ENCODE measurements around the gene FCER2. TPM values are rescaled to one million over a fixed set of nuclear protein-coding genes. Genes with fewer than 3 reads are reported as not detected.

Gene FCER2
- total RNA-seq, 2 experiments from 2014 or later: 1.5 to 1.7 TPM

DNA sequence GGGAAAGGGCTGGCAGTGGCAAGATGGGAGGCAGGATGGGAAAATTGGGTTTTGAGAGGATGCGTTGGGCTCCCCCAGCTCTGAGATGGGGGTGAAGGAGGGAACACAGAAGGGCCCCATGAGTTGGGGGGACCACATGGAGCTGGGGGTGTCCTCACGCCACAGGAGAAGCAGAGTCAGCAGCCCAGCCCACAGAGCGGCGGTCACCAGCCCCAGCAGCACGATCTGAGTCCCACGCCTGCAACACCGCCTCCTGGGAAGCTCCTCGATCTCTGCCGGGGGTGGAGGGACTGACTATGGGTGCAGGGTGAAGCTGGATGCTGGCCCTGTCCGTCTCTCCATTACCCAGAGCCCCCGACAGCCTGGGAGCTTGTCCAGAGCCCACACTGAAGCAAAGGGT lies 3.3 kb downstream of the FCER2 start:
- no peak overlapping the region for H3K4me3 Mint-ChIP-seq
- no peaks in the 10 kb centered on the region for H3K36me3 Mint-ChIP-seq
- peaks cover 24% of the 10 kb centered on the region for H3K4me1 Mint-ChIP-seq
- H3K27me3 Mint-ChIP-seq: peaks cover 13% of the 10 kb centered on the region
- H3K27ac Mint-ChIP-seq: peak overlapping the region; percentile 67
- no peaks in the 10 kb centered on the region for H3K9me3 Mint-ChIP-seq
- DNase-seq: no peak

DNA sequence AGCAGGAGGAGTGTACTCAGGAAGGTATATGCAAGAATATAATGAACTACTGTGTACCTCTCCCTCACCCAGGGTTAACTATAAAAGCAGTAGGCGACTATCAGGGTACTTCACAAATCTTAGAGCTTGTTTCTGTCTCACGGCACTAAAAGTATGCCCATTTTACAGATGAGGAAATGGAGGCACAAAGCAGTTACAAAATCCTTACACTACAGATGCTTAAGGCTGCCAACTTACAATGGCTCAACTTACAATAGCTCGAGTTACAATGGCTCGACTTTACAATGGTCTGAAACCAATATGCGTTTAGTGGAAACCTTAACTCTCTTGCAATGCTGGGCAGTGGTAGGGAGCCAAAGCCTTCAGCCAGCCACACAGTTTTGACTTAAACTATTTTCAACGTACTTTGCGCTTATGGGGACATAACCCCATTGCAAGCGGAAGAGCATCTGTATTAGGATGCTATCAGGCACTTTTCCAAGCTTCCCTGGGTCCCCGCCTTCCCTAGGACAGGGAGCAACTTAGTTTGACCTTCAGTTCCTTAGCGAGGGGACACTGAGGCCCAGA lies 4.1 kb downstream of the FCER2 start:
- H3K4me3 Mint-ChIP-seq: no peak overlapping the region
- no peak overlapping the region for H3K27ac Mint-ChIP-seq
- no peaks in the 10 kb centered on the region for H3K9me3 Mint-ChIP-seq
- H3K36me3 Mint-ChIP-seq: no peaks in the 10 kb centered on the region
- H3K27me3 Mint-ChIP-seq: peaks cover 13% of the 10 kb centered on the region
- no peak for DNase-seq
- H3K4me1 Mint-ChIP-seq: peaks cover 20% of the 10 kb centered on the region

DNA sequence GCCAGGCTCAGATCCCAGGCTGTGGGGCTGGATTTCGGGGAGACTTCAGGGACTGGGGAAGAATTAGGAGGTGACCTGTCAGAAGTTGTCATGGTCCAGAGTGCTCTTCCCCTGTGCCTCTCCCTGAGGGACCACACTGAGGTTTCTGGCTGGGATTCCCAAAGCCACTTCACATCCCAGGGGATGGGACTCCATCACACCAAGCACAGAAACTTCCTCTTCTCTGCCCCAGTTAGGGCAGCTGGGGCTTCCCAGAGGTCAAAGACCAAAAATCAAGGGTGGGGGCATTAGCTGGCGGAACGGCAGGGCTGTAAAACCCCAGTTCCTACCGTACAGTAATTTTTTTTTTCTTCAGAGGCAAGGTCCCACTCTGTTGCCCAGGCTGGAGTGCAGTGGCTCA lies 7.4 kb downstream of the FCER2 start:
- no peak overlapping the region for H3K4me3 Mint-ChIP-seq
- H3K36me3 Mint-ChIP-seq: no peaks in the 10 kb centered on the region
- H3K27ac Mint-ChIP-seq: no peak overlapping the region
- H3K4me1 Mint-ChIP-seq: peaks cover 14% of the 10 kb centered on the region
- no peak for DNase-seq
- H3K27me3 Mint-ChIP-seq: peaks cover 13% of the 10 kb centered on the region
- no peaks in the 10 kb centered on the region for H3K9me3 Mint-ChIP-seq

DNA sequence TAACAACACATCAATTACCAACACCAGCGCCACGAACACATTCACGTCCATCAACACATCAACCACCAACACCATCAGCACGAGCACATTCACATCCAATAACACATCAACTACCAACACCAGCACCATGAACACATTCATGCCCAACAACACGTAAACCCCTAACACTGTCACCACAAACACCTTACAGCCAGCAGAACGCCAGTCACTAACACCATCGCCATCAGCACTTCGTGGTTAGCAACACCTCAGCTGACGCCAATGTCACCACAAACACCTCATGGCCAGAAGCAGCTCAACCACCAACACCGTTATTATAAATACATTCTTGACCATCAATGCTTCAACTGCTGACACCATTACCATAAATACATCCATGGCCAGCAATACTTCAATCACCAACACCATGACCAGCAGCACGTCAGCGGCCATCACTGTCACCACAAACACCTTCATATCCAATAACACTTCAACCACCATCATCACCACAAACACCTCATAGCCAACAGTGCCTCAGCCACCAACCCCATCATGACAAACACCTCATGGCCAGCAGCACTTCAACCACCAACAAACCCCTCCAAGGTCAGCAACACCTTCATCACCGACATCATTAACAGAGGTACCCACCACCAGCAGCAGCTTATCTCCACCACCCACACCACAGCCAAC lies 9.4 kb downstream of the FCER2 start:
- Mint-ChIP-seq H3K4me3 (no peak overlapping the region), H3K9me3 (no peaks in the 10 kb centered on the region), H3K4me1 (peaks cover 2% of the 10 kb centered on the region), H3K36me3 (no peaks in the 10 kb centered on the region), H3K27ac (no peak overlapping the region), H3K27me3 (peaks cover 3% of the 10 kb centered on the region)
- no peak for DNase-seq

DNA sequence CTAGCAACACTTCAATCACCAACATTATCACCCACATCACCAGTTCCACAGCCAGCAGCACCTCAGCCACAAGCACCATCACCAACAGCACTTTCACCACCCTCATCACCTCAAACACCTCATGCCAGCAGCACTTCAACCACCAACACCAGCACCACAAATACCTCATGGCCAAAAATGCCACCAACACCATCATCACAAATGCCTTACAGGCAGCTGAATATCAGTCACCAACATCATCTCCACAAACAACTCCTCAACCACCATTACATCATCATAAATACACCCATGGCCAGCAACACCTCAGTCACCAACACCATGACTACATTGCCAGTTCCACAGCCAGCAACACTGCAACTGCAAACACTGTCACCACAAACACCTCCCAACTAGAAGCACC lies 10.4 kb downstream of the FCER2 start:
- Mint-ChIP-seq H3K27ac (no peak overlapping the region), H3K4me1 (peaks cover under 1% of the 10 kb centered on the region), H3K27me3 (peaks cover 1% of the 10 kb centered on the region), H3K4me3 (no peak overlapping the region), H3K36me3 (no peaks in the 10 kb centered on the region), H3K9me3 (no peaks in the 10 kb centered on the region)
- DNase-seq: no peak

DNA sequence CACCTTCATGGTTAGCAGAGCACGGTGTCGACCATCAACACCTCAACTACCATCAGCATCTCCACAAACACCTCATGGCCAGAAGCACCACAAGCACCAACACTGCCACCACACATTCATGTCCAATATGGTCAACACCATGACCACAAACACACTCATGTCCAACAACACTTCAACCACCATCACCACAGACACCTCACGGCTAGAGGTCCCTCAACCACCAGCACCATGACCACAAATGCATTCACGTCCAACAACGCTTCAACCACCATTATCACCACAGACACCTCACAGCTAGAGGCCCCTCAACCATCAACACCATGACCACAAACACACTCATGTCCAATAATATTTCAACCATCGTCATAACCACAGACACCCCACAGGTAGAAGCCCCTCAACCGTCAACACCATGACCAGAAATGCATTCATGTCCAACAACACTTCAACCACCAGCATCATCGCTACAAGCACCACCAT lies 11.1 kb downstream of the FCER2 start:
- DNase-seq: no peak
- Mint-ChIP-seq H3K4me1 (no peaks in the 10 kb centered on the region), H3K27me3 (no peaks in the 10 kb centered on the region), H3K9me3 (no peaks in the 10 kb centered on the region), H3K27ac (no peak overlapping the region), H3K36me3 (no peaks in the 10 kb centered on the region), H3K4me3 (no peak overlapping the region)

DNA sequence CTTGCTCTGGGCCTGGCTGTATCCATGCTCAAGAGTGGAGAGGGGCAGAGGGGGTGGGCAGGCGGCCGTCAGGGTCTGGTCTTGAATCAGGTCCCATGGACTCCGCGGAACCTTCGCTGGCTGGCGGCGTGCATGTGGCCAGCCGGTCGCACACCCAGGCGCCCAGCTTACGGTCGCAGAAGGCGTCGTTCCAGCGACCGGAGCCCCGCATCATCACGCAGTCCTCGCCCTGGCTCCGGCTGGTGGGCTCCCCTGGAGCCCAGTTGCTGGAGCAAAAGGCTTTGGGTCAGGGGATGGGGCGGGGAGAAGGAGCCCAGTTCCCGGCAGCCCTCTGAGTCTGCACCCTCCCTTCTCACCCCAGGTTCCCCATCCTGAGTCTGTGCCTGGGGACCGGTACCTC lies 12.8 kb downstream of the FCER2 start:
- no peak for DNase-seq
- H3K4me3 Mint-ChIP-seq: no peak overlapping the region
- H3K27me3 Mint-ChIP-seq: no peaks in the 10 kb centered on the region
- no peaks in the 10 kb centered on the region for H3K9me3 Mint-ChIP-seq
- H3K4me1 Mint-ChIP-seq: peaks cover 2% of the 10 kb centered on the region
- no peak overlapping the region for H3K27ac Mint-ChIP-seq
- no peaks in the 10 kb centered on the region for H3K36me3 Mint-ChIP-seq

DNA sequence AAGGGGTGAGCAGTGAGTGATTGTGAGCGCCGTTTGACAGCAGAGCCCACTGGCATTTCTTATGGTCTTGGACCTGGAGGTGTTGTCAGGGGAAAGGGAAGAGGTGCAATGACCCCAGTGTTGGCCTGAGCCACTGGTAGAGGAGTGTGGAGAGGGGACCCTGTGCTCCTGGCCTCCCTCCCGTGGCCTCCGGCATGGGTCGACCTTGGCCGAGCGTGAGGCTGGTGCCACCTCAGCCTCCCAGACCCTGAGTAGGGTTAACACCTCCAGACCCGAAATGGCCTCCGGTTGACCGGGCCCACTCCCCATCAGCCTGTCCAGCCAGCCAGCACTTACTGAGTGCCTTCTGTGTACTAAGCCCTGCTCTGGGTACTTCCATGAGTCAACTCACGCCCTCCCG lies 14.8 kb downstream of the FCER2 start:
- no peak for DNase-seq
- Mint-ChIP-seq H3K36me3 (peaks cover 9% of the 10 kb centered on the region), H3K4me1 (peaks cover 5% of the 10 kb centered on the region), H3K27ac (no peak overlapping the region), H3K4me3 (no peak overlapping the region), H3K27me3 (no peaks in the 10 kb centered on the region), H3K9me3 (no peaks in the 10 kb centered on the region)

DNA sequence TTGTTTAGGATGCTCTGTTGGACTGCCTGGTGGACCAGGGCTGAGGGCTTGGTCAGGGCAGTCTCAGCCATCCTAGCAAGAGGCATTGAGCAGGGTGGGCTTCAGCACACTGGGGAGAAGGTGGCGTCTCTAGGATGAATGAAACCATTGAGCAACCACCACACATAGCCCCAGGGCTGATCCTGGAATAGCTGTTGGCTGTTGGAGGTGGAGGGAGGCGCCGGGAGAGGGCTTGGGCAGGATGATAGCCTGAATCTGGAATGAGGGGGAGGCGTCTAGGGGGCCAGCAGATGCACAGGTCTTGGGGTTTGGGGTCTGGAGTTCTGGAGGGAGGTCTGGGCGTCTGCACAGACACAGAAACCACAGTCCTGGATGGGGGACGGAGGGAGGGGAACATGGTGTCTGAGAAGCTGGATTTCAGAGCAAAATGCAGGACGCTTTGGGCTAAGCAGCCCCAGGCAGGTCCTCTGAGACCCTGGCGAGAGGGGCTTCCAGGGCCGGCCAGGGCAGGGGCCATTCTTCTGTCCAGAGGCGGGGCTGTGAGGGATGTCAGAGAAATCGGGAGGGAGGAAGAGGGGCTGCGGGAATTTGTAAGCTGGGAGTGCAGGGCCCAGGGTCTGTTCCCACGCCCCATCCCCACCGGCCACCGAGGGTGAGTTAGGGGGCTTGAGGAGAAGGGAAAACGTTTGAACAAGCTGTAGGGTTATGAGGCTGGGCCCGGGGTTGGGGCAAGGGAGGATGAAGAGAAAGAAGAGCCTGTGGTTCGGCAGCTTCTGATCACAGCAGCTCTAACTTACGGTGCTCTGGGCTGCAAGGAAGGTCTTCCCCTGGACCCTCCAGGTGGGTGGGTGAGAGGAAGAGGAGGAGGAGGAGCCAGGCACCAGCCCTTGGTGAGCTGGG lies 16.1 kb downstream of the FCER2 start:
- no peak for DNase-seq
- no peak overlapping the region for H3K27ac Mint-ChIP-seq
- peaks cover 11% of the 10 kb centered on the region for H3K36me3 Mint-ChIP-seq
- no peaks in the 10 kb centered on the region for H3K9me3 Mint-ChIP-seq
- H3K4me3 Mint-ChIP-seq: no peak overlapping the region
- H3K4me1 Mint-ChIP-seq: peaks cover 13% of the 10 kb centered on the region
- no peaks in the 10 kb centered on the region for H3K27me3 Mint-ChIP-seq

DNA sequence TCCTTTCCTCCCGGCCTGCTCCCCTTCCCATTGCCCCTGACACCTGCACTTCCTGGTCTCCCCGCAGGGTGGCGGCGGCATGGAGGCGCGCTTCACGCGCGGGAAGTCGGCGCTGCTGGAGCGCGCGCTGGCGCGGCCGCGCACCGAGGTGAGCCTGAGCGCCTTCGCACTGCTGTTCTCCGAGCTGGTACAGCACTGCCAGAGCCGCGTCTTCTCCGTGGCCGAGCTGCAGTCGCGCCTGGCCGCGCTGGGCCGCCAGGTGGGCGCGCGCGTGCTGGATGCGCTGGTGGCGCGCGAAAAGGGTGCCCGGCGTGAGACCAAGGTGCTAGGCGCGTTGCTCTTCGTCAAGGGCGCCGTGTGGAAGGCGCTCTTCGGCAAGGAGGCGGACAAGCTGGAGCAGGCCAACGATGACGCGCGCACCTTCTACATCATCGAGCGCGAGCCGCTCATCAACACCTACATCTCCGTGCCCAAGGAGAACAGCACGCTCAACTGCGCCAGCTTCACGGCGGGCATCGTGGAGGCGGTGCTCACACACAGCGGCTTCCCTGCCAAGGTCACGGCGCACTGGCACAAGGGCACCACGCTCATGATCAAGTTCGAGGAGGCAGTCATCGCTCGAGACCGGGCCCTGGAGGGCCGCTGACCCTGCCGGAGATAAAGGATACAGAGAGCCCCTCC lies 19.6 kb downstream of the FCER2 start:
- Mint-ChIP-seq H3K27me3 (peaks cover 9% of the 10 kb centered on the region), H3K4me1 (peaks cover 38% of the 10 kb centered on the region), H3K9me3 (no peaks in the 10 kb centered on the region), H3K4me3 (peak overlapping the region; percentile 94), H3K27ac (peak overlapping the region; percentile 94), H3K36me3 (peaks cover 11% of the 10 kb centered on the region)
- no peak for DNase-seq

DNA sequence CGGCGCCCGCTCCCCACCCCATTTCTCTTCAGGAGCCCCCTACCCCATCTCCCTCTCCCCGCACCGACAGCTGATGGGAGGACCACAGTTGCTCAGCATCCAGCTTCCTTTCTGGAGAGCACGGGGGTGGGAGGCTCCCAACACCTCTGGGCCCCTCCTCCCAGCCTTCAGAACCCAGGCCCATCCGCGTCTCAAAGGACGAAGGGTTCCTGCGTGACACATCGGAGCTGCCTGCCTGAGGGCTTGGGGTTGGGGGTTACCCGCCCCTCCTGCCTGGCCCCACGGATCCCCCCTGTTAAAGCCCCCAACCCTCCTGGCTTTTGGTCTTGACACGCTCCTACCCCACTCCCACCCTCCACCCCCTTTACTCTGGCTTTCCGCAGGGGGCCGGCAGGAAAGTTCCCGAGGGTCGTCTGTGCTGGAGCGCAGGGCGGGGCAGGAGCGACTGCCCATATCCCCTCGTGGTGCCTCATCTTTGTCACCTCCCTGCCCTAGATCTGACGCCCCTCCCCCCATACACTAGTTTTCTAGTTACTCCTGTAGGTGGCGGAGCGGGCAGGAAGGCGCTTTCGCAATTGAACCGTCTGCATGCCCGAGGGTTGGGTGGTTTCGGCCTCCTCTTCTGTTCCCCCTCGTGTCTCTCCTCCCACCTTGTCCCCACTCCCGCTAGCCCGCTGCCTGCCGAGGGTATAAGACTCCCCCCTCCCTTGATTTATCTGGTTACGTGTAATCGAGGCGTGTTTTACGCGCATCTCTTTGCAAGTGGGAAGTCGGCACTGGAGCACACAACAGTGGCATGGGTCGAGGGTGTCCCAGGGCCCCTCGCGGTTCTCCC lies 20.4 kb downstream of the FCER2 start:
- Mint-ChIP-seq H3K4me1 (peaks cover 45% of the 10 kb centered on the region), H3K27me3 (peaks cover 16% of the 10 kb centered on the region), H3K9me3 (no peaks in the 10 kb centered on the region), H3K27ac (peak overlapping the region; percentile 94), H3K4me3 (peak overlapping the region; percentile 94), H3K36me3 (peaks cover 11% of the 10 kb centered on the region)
- peak; percentile 86 for DNase-seq

DNA sequence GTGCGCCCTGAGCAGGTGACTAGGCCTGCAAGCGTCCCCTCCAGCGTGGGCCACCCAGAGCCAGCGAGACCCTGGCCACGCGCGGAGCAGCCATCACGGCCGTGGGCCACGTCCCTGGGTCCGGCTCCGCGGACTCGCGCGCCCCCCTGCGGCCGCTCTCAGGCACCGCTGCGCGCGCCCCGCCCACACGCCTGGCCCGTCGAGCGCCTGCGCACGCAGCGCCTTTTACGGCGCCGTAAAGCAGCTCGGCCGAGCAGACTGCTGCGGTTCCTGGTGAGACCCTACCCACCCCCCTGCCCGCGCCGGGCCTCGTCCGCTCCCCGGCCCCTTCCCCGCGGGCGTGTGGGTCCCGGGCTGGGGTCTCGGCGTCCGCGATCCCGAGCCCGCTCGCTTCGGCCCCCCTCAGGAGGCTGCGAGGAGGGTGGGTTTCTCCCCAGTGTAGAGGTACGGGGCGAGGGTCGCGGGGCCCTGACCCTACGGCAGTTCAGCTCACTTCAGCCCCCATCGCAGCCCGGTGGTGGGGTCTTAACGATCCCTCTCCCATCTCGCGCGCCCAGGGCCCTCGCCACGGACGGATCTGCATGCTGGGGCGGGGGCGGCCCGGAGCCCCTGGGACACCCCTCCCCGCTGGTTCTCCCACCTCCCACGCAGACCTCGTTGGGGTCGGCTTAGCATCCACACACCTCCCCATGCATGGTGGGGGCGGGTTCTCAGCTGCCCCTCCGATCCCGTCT lies 21.2 kb downstream of the FCER2 start, which contains the start of gene TRAPPC5:
TSS of gene TRAPPC5 (plus strand) at position 228 of the 734 bp plus-strand sequence. CDS start 1,421 bp downstream, outside the sequence.
- Mint-ChIP-seq H3K36me3 (peaks cover 11% of the 10 kb centered on the region), H3K27ac (peak within 1 kb of the TSS; percentile 94), H3K4me3 (peak within 1 kb of the TSS; percentile 94), H3K9me3 (no peaks in the 10 kb centered on the region), H3K4me1 (peaks cover 53% of the 10 kb centered on the region), H3K27me3 (peaks cover 24% of the 10 kb centered on the region)
- peak; percentile 91 for DNase-seq

DNA sequence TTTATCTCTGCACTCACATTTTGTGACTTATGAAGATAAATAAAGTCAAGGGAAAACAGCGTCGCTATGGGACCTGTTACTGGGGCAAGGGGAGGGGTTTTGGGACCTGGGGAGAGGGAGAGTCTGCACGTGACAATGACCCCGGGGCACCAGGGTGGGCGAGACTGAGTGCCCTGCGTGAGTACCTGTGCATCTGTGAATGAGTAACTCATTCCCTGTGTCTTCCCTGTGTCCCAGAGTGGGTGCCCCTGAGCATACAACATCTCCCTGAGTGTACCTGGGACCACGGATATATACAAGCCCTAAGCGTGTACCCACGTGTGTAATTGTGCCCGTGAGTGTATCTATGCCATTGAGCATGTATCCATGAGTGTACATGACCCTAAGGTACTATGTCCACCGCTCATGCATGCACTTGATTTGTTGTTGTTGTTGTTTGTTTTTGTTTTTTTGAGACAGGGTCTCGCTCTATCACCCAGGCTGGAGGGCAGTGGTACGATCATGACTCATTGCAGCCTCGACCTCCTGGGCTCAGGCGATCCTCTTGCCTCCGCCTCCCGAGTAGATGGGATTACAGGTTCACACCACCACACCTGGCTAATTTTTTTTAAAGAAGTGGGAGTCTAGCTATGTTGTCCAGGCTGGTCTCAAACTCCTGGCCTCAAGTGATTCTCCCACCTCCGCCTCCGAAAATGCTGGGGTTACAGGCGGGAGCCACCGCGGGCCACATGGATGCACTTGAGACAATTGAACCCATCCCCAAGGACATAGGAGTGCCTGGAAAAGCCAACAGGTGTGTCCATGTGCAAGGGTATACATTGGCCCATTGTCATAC lies 21.9 kb downstream of the FCER2 start:
- H3K27me3 Mint-ChIP-seq: peaks cover 27% of the 10 kb centered on the region
- no peaks in the 10 kb centered on the region for H3K9me3 Mint-ChIP-seq
- peak overlapping the region; percentile 61 for H3K4me3 Mint-ChIP-seq
- H3K36me3 Mint-ChIP-seq: peaks cover 11% of the 10 kb centered on the region
- DNase-seq: no peak
- no peak overlapping the region for H3K27ac Mint-ChIP-seq
- peaks cover 51% of the 10 kb centered on the region for H3K4me1 Mint-ChIP-seq

All from activated naive CD8-positive, alpha-beta T cell treated with anti-CD3 and anti-CD28 coated beads for 36 hours (primary cell).